HG02973 (cell line): ENCODE results near the gene TBX1.
"Not testable (repeated sequence)": the region's sequence is repeated elsewhere in the genome, so short reads cannot be mapped to it uniquely, and the experiment has no call there.

Source experiments
- ATAC-seq: cut with Tn5 transposase; IDR thresholded peaks from one replicate; pipeline ENCODE4 v1.9.1; 2021; ENCODE audit warnings: moderate library complexity; ENCODE audit not compliant: unreplicated experiment

The TBX1 gene

GRCh38 chr22:19779685-19780268 is 19.2 kb downstream of the TBX1 start:
- no peak for ATAC-seq

- ATAC-seq: no peak
These were observed 22.0 kb downstream of the TBX1 start for GRCh38 chr22:19782533-19782932.

DNA sequence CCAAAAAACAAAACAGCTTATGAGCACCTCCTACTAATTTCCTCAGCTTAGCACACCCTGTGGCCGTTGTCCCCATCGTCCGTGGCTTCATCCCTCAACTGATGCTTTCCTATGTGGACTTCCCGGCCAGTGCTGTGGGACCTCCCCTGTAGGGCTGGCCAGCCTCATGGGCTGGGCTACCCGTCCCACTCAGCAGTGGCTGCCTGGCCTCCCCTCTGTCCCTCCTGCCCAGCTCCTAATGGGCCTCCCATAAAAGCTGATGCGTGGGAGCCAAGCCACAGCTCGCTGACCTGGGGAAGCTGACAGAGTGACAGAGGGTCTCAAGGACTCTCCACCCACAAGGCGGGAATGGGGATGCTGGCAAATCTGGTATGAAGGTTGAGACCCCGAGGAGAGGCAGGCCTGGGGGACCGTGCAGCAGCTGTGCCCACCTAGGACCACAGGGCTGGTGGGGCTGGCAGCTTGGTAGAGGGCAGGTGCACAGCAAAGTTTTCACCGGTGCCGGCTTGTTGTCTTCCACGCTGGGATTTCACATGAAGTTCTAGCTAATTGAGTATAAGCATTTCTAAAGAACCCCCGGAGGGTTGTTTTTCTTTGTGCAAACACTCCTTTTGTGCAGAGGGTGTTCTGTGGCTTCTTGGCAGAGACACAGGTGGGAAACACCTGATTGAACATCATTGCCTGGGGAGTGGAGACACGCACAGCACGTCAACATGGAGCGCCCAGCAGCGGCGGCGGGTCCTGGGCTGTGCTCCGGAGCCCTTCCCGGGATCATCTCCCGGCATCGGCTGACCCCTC is 23.2 kb downstream of the TBX1 start:
- no peak for ATAC-seq

GRCh38 chr22:19784384-19785175 is 24.0 kb downstream of the TBX1 start:
- no peak for ATAC-seq

DNA sequence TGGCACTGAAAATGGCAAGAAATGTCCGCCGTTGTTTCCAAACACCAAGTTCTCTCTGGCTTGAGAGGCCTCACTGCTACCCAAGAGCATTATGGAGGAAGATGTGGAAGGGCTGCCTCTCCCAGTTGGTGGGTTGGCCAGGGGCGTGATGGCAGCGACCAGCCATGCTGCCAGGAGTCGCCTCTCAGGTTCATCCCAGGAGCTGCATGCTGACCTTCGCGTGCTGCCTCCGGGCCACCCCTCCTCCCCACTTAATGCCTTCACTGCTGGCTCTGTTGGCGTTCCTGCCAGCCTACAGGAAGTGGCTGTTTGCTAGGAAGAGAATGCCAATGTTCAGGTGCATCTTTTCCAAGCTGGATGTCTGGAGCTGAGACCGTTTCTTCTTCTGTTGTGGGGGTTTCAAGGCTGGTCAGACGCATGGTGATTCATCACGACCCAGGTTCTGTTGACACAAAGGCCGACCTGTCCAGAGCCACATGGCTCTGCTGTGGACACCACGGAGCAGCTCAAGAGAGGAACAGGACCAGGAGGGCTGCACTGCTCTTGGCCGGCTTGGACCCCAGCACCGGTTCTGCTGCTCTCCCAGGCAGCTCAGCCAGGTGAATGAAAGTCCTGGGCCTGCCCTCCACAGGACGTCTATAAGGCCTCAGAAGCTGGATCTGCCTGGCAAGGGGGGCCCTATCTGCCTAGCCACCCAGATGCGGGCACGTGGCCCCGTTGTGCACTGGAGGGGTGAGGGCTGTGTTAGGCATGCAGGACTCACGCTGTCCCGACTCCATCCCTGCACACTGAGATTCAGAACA is 25.1 kb downstream of the TBX1 start:
- ATAC-seq: no peak

DNA sequence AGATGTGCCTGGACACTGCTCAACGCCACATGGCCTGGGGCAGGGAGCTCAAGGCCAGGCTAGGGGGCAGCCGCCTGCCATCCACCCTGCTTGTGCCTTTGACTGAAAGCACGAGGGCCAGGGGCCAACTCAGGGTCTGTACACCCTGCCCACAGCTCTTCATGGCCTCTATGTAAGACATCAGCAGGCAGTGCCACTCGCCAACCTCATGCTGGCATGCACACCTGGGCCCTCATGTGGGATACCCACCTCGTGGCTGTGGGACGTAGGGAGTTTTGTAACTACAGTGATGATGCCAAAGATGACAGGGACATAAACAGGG is 25.6 kb downstream of the TBX1 start:
- no peak for ATAC-seq

DNA sequence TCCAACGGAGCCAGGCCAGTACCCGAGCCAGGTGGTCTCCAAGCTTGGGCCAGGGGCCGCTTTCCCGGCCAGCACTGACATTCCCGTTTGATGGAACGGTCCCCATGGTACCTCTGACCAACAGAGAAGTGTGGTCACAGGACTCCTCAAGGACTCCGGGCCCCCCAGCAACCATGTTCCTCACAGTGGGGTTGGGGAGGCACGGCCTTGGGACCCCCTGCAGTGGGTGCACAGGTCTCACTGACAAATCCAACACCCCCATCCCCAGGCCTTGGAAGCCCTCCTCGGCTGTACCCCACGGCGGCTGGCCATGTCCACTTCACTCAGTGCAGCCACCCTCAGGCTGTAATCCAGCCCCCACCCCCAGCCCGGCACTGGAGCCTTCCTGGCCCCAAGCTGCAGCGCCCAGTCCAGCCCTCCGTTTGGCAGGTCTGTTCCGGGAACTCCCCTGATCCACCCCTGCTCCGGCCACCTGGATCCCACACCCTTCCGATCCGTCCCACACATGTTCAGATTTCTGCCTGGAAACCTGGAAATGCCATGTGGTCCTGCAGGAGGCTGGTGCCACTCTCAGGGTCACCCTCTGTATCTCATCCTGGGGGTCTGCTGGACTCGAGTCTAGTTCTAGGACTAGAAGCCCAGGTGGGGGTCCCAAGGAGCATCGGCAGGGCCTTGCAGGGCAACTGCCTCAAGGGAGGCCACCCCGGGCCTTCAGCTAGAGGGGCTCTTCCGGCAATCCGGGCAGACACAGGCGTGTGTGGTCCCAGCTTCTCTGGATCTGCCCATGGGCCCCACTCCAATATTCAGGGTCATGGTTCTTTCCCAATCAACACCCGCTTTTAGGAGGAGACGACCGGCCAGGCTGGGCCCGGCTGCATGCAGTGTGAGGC is 26.6 kb downstream of the TBX1 start:
- no peak for ATAC-seq

- no peak for ATAC-seq
These were observed 27.2 kb downstream of the TBX1 start for GRCh38 chr22:19787849-19788141.

DNA sequence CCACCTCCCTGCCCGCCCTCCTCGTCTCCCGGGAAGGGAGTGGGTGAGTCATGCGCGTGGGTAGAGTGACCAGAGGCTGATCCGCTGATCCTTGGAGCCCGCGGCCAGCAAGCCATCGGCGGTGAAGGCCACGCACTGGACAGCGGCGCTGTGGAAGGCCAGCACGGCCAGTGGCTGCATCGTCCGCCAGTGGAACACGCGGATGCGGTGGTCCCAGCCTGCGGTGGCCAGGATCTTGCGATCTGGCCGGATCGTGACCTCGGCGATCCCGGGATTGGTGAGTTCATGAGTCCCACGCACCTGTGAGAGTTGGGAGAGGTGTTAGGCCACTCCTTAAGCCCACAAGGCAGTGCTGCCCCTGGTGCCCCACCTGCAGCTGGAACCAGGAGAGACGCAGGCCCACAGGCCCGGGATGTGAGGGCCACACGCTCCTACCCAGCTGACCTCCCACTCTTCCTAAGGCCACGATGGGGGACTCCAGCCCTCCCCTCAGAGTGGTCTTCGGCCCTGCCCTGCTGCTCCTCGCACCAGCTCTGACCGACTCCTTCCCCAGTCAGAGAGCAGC is 28.2 kb downstream of the TBX1 start:
- no peak for ATAC-seq

- no peak for ATAC-seq
These were observed 28.8 kb downstream of the TBX1 start for GRCh38 chr22:19789406-19789805.

DNA sequence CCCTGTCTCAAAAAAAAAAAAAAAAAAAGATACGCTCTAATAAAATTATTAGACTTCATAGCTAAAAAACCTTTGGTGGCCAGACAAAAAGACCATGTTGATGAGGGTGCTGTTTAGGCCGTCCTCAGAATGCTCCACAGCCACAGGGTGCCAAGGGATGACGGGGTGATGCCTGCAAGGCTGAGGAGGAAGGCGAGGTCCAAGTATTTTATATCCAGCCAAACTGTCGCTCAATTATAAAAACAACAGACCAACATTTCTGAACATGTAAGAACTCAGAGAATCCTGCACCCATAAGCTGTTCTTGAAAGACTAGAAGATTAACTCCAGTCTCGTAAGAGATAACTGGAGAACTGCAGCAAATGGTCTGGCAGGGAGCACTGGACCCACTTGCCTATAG is 29.2 kb downstream of the TBX1 start:
- ATAC-seq: no peak

DNA sequence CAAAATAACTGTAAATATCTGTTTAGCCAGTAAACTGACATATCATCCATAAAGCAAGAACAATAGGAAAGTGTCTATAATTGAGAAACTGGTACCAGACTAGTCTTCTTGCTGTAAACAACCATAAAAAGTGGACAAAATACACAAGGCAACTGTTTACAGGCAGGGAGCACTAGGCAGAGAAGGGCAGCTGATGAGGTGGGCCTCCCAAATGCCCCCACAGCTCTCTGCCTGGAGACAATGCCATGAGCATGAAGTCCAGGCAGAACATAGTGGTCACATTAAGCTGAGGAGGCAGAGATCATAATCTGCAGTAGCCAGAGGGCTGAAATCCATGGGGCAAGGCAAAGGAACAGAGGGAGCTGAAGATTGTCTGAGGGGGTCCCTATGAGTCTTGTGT is 30.7 kb downstream of the TBX1 start:
- ATAC-seq: no peak

- no peak for ATAC-seq
These were observed 31.3 kb downstream of the TBX1 start for GRCh38 chr22:19791894-19792293.

DNA sequence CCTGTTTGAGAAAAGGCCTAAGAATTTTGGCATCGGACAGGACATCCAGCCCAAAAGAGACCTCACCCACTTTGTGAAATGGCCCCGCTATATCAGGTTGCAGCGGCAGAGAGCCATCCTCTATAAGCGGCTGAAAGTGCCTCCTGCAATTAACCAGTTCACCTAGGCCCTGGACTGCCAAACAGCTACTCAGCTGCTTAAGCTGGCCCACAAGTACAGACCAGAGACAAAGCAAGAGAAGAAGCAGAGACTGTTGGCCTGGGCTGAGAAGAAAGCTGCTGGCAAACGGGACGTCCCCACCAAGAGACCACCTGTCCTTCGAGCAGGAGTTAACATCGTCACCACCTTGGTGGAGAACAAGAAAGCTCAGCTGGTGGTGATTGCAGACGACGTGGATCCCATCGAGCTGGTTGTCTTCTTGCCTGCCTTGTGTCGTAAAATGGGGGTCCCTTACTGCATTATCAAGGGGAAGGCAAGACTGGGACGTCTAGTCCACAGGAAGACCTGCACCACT is 31.9 kb downstream of the TBX1 start:
- ATAC-seq: not testable (repeated sequence)

GRCh38 chr22:19793161-19793560 is 32.6 kb downstream of the TBX1 start:
- no peak for ATAC-seq

GRCh38 chr22:19793661-19794310 is 33.2 kb downstream of the TBX1 start:
- ATAC-seq: no peak

- no peak for ATAC-seq
These were observed 35.0 kb downstream of the TBX1 start for GRCh38 chr22:19795617-19796008.

- ATAC-seq: no peak
These were observed 35.6 kb downstream of the TBX1 start for GRCh38 chr22:19796160-19796559.
